IPS-NIHi7 (cell line): Measurements from ENCODE around the gene AKT2.
A peak's percentile ranks its signal among the peaks of the same experiment; 100 is the strongest.
"Not testable (repeated sequence)": the region's sequence is repeated elsewhere in the genome, so short reads cannot be mapped to it uniquely, and the experiment has no call there.

Experiments used
- DNase-seq: peaks from one replicate; pipeline ENCODE4 v3.0.0; 2012; ENCODE audit warnings: mixed read lengths; ENCODE audit errors: extremely low spot score

Gene AKT2

GRCh38 chr19:40284501-40285352 lies at the start of gene AKT2:
Gene AKT2 (minus strand): TSS chr19:40285345. CDS start chr19:40265267, 20,078 bp downstream.
- peak; percentile 90 for DNase-seq

DNA sequence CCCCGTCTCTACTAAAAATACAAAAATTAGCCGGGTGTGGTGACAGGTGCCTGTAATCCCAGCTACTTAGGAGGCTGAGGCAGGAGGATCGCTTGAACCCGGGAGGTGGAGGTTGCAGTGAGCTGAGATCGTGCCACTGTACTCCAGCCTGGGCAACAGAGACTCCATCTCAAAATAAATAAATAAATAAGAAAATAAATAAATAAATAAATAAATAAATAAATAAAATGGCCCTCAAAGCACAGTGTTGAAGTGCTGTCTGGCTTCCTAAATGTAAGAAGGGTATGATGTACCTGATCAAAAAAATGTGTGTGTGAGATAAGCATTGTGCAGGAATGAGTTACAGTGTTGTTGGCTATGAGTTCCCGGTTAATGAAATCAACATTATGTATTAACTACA lies 47.9 kb upstream of the AKT2 start:
- DNase-seq = not testable (repeated sequence)

DNA sequence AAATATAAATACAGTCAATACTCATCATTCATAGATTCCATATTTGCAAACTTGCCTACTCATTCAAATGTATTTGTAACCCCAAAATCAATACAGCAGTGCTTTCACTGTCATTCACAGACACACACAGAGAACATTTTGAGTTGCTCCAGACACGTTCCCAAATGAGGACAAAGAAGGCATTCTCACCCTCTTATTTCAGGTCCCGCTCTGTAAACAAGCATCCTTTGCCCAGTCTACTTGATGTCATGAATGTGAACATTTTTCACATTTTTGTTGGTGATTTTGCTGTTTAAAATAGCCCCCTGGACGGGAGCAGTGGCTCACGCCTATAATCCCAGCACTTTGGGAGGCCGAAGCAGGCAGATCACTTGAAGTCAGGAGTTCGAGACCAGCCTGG lies 47.5 kb upstream of the AKT2 start:
- DNase-seq = no peak

GRCh38 chr19:40331052-40331451 lies 45.9 kb upstream of the AKT2 start:
- no peak for DNase-seq

DNA sequence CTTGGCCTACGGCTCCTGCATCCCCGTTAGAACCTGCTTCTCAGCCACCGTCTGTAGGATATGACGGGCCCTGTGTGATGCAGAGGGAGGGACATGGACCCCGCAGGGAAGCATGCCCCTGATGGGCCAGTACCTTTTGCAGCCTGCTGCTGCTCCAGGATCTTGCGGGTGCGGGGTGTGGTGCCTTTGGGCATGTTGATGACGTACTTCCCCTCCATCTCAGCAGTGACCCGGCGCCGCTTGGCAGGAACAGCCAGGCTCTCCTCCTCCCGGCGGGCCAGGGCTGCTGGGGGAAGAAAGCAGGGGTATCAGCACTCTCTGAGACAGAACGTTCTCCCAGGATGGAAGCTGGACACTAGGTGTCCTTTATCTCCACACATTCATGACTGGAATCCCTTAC lies 41.1 kb upstream of the AKT2 start:
- DNase-seq = no peak

- no peak for DNase-seq
Measured at GRCh38 chr19:40323705-40324104, 38.6 kb upstream of the AKT2 start.

GRCh38 chr19:40322951-40323615 lies 37.9 kb upstream of the AKT2 start:
- DNase-seq = no peak

DNA sequence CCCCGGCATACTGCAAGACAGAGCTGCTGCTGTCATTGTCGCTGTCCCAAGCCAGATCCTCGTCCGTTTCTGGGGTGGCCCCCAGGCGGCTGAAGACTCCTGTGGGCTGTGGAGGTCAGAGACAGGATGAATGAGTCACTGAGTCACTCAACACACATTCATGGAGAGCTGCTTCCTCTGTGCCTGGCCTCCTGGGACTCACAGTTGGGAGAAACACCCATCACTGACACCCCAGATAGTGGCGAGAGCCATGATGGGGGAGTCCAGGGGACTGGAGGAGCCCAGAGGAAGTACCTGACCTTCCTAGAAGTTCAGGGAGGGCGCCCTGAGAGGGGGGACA lies 37.1 kb upstream of the AKT2 start:
- DNase-seq = no peak

DNA sequence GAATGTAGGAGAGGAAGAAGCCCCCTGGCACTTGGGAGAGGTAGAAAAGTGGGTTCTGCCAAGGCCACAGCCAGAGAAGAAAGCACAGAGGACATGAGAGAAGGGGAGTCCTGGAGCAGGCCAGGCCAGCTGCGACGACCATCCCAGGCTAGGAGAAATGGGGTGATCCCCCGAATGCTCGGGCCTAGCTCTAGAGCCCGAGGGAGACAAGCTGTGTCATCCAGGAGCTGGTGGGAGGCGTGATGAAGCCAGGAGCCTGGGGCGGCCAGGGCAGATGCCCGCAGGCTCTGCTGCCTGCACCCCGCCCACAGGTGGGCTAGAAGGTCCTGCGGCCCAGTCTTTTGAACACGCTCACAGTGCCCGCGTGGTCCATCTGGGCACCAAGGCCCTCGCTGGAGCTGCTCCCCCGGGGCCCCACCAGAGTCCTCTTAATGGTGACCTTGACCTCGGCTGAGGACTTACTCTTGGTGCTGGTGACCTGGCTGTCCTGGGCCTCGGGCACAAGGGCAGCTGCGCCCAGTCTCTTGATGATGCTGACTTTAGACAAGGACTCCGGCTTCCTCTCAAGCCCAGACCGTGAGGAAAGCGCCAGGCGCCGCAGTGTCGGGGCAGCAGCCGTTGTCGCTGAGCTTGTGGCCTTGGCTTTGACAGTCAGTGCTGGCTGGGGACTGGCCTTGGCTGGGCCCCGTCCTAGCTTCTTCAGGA lies 36.6 kb upstream of the AKT2 start:
- DNase-seq = no peak

- DNase-seq = no peak
Measured at GRCh38 chr19:40321076-40321475, 35.9 kb upstream of the AKT2 start.

DNA sequence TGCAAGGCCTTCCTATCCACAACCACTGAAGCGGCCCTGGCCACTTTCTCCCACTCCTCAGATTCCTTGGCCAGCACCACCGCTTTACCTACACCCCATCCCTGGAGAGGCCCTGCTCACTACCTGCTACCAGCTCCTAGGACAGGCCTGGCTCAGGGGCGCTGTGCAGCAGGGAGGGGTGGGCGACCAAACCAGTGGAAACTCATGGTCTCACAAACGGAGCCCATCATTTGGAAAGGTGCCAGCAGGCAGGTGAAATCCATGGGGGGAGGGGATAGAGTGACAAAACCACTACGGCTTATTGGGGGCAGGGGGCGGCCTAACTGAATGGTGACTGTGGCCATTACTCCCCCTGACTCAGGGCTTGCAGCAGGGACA lies 35.4 kb upstream of the AKT2 start:
- no peak for DNase-seq

- DNase-seq = no peak
Measured at GRCh38 chr19:40317338-40317737, 32.2 kb upstream of the AKT2 start.

GRCh38 chr19:40315812-40316470 lies 30.8 kb upstream of the AKT2 start:
- DNase-seq = no peak

DNA sequence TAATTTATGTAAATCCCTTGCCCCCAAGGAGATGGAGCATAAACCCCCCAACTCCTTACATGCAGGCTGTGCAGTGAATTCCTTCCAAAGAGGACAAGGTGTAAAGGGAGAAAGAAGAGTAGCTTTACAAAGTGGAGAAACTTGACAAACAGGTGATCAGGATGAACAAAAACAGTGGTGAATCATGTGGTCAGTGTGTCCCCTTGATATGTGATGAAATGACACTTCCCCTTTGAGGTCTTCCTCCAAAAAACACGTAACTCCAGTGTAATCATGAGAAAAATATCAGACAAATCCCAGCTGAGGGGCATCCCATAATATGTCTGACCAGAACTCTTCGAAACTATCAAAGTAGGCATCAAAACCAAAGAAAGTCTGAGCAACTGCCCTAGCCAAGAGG lies 29.5 kb upstream of the AKT2 start:
- no peak for DNase-seq

DNA sequence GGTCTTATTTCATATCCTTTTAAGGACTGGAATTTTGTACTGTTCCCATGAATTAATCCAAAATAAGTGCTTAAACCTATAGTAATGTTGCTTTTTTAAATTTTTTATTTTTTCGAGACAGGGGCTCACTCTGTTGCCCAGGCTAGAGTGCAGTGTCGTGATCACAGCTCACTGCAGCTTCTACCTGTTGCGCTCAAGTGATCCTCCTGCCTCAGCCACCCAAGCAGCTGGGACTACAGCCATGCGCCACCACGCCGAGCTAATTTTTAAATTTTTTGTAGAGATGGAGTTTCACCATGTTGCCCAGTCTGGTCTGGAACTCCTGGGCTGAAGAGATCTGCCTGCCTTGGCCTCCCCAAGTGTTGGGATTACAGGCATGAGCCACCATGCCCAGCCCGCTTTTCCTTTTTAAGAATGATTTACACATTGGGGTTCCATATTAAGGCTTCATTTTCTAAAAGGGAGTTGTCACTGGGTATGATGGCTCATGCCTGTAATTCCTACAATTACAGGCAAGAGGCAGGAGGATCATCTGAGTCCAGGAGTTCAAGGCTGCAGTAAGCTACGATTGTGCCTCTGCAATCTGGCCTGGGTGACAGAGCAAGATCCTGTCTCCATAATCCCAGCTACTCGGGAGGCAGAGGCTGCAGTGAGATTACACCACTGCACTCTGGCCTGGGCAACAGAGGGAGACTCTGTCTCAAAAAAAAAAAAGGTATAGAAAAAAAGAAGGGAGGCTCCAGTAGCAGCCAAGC lies 28.3 kb upstream of the AKT2 start:
- no peak for DNase-seq

DNA sequence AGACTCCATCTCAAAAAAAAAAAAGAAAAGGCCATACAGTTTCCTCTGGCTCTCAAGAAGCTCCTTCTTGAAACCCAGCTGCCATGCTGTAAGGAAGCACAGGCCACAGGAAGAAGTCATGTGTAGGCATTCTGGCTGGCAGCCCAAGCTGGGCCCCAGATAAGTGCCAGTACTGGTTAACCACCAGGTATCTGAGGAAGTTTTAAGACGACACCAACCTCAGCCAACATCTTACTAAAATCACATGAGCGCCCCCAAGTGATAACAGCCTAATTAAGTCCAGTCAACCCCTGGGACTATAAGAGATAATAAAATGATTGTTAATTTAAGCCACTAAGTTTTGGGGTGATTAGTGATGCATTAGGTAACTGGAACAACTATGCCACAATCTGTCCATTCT lies 27.4 kb upstream of the AKT2 start:
- DNase-seq = no peak

GRCh38 chr19:40309666-40310065 lies 24.5 kb upstream of the AKT2 start:
- no peak for DNase-seq

DNA sequence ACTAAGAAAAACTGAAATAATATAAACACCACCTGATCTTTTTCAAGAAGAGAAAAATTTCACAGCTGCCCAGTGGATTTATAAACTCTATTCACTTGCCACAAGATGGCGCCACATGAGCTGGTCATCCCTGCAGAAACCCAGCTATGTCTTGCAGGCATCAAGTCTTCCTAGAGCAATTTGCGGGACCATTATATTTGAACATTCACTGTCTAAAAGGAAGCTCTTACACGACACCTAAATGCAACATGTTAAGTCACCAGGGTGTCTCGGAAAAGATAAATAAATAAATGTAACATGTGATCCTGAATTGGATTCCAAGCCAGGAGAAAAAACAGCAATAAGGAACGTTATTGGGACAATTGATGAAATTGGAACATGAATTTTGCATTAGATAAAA lies 20.3 kb upstream of the AKT2 start:
- peak; percentile 88 for DNase-seq

GRCh38 chr19:40304306-40304705 lies 19.2 kb upstream of the AKT2 start:
- DNase-seq = no peak

DNA sequence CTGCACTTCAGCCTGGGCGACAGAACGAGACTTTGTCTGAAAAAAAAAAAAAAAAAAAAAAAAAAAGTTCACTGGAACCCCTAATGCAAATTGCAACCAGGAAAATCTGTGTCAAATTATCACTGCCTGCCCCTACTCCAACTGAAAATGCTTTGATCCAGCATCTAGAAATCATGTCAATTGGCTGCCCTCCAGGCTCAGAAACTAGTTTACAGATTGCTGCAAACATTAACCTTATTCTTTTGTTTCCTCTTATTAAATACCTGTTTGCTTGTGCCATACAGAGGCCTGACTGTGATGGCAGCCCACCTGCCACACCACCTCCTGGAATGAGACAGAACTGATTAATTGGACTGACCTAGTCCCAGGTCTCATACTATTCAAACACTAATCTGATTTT lies 18.6 kb upstream of the AKT2 start:
- DNase-seq = no peak

GRCh38 chr19:40302224-40303011 lies 17.3 kb upstream of the AKT2 start:
- DNase-seq = no peak
